HG02970 (cell line): ENCODE measurements around the gene WWTR1.

Experiments
- ATAC-seq: cut with Tn5 transposase; IDR thresholded peaks from one replicate; pipeline ENCODE4 v1.9.1; 2021; ENCODE audit warnings: mild to moderate bottlenecking, moderate library complexity, moderate number of reproducible peaks; ENCODE audit not compliant: unreplicated experiment, low FRiP score

WWTR1 gene

DNA sequence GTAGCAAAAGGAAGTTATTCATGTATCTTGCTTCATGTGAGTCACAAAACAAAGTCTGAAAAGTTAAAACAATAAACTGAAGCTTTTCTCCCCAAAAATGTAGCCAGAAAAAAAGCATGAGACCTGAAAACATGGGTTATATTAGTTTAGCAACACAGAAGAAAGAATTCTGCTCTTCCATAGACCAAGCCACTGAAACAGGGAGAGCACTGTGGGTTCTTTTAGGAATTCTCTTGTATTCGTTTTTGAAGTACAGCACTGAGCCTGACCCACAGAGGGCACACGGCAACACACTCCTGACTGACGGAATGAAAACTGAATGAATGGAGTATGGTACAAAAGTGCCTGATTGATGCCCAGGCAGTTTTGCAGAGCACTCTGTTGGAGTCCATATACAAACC lies 116.7 kb downstream of the WWTR1 start:
- ATAC-seq: no peak

DNA sequence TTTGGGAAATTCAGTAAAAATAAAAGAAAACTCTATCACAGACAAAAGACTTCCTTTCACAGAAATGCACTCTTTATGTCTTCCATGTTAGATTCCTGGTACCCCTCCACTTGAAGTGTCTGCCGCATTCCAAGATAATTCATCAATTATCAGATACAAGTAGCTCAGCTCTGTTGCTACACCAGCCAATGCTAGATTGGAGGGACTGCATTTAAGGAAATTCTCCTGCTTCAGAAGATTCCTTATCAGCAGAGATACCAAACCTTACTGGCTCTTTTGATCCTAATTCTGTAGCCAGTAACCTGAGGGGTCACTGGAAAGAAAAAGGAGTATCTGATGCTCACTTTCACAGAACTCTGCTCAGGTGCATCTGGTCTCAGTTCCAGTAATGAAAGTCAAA lies 119.5 kb downstream of the WWTR1 start:
- ATAC-seq: no peak

- no peak for ATAC-seq
Observed at GRCh38 chr3:149536429-149536828, 121.4 kb downstream of the WWTR1 start.

GRCh38 chr3:149535333-149535685 lies 122.5 kb downstream of the WWTR1 start:
- ATAC-seq: no peak

DNA sequence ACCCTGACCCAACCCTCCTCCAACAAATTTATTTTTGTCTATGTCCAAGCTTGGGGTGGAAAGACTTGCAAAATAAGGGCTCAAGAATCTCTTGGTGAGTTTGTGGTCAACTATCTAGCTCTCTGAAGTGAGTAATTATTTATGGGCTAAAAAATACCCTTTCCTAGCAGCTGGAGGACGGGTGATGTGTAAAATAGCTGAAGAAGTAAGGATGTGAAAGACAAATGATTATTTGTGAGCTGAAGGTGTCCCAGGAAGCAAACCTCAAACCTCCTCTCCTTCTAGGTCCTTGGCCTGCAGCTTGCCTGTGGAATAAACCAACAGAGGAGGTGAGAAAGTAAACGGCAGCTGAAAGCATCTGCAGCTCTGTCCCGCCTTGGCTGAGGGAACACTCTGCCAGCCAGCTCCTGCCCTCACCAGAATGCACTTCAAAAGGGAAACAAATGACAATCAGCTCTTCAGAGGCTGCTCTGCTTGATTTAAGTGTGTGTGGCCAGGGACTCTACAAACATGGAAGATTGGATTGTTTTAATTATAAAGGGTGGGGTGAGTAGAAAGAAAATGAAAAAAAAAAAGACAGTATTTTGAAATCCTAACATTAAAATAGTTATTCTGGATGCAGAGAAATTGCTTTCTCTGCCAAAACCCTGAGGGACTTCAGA lies 123.0 kb downstream of the WWTR1 start:
- ATAC-seq: no peak

DNA sequence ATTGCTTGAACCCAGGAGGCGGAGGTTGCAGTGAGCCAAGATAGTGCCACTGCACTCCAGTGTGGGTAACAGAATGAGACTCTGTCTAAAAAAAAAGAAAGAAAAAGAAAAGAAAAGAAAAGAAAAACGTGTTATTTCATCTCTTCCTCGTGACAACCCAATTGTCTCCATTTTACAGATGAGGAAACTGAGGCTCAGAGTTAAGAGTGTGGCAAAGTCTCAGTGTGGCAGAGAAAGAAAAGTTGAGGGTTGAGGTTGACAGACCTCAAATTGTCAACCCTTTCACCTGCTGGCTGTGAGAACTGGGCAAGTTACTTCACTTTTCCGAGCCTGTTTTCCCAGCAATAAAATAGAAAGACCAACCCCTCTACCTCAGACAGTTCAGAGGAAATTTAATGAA lies 123.7 kb downstream of the WWTR1 start:
- no peak for ATAC-seq

- ATAC-seq: no peak
Observed at GRCh38 chr3:149532489-149533180, 125.2 kb downstream of the WWTR1 start.

- ATAC-seq: no peak
Observed at GRCh38 chr3:149529099-149529498, 128.7 kb downstream of the WWTR1 start.

DNA sequence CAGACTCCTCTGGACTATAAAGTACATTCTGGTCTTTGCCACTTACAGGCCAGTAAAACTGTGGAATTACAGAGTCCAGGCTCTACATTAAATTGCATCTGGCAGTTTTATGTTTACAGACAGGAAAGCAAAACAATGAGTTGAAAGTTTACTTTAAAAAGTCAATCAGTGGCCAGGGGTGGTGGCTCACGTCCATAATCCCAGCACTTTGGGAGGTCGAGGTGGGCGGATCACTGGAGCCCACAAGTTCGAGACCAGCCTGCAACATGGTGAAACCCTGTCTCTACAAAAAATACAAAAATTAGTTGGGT lies 129.5 kb downstream of the WWTR1 start:
- no peak for ATAC-seq

GRCh38 chr3:149527531-149528339 lies 130.1 kb downstream of the WWTR1 start:
- ATAC-seq: no peak

- ATAC-seq: no peak
Observed at GRCh38 chr3:149523512-149524299, 134.1 kb downstream of the WWTR1 start.

GRCh38 chr3:149519912-149520311 lies 137.9 kb downstream of the WWTR1 start:
- no peak for ATAC-seq

DNA sequence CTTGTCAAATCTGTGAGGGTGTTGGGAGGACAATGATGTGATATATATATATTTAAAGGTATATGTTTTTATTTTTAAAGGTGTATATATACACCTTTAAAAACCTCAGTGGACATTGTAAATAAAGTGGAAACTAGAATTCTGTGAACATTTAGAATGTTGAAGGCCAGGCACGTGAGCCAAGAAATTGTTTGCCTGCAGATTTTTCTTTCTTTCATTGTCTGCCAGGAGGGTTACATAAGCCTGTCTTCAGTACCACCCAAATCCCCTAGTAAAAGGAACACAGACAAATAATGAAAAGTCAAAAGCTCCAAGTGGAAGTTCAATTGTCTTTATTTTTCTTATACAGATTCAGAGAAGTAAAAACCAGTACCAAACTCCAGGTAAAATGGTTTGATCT lies 140.9 kb downstream of the WWTR1 start:
- no peak for ATAC-seq

GRCh38 chr3:149515249-149515648 lies 142.6 kb downstream of the WWTR1 start:
- no peak for ATAC-seq

DNA sequence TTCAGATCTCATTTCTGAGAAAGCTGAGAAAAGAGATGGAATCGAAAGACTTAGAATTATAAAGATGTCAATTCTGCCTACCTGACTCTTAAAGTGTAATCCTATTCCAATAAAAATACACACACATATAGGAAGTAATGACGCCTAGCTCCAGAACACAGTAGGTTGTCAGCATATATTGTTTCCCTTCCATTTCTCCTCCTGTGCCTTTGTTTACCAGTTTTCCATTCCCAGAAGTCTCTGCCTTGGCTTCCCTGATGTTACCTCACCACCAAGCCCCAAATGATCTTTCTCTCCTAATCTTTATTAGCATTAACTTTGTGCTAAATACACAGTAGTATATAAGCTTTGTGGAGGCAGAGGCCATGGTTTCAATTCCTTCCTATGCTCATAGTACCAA lies 143.4 kb downstream of the WWTR1 start:
- ATAC-seq: no peak

- no peak for ATAC-seq
Observed at GRCh38 chr3:149512073-149512782, 145.6 kb downstream of the WWTR1 start.

DNA sequence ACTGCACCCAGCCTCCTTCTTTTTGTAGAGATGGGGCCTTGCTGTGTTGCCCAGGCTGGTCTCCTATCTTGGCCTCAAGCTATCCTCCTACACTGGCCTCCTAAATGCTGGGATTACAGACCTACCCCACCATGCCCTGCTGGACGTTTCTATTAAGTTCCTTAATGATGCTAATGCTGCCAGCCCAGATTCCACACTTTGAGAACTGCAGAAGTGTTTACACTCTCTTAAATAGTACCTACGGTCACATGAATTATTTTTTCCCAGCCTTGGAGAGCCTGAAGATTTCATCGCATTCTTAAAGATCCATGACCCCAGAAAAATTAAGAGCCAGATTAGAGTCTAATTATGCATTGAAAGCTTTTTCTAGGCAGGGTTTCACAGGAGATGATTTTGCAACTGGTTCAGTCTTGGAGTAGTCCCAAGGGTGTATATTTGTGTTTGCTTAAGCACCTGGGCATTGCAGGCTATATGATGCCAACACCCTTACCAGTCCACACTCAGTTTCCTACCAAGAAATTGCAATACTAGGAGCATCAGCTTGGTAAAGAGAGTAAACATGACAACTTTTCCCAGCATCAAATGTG lies 146.7 kb downstream of the WWTR1 start:
- ATAC-seq: no peak

DNA sequence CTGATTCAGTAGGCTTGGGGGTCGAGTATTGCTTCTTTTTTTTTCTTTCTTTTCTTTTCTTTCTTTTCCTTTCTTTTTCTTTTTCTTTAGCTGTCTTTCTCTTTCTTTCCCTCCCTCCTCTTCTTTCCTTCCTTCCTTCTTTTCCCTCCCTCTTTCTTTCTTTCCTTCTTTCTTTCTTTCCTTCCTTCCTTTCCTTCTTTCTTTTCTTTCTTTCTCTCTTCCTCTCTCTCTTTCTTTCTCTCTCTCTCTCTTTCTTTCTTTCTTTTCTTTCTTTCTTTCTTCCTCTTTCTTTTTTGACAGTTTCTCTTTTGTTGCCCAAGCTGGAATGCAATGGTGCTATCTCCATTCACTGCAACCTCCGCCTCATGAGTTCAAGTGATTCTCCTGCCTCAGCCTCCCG lies 147.3 kb downstream of the WWTR1 start:
- ATAC-seq: no peak

DNA sequence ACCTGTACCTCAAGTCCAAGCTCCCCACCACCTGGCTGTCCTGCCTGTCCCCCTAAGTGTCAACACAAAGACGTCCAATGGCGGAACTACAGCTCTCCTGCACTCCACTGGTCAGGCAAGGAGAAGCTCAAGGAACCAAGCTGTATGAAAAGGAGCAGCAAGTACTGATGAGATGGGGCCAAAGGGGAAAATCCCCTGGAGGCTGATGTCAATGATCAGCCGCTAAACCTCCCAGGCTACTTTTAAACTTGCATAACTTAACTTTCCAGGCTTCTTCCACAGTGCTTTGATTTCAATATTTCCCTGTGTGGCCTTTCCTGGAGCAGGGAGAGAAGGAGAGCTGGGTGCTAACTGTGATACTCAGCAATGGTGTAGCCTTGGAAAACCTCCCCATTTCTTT lies 148.3 kb downstream of the WWTR1 start:
- ATAC-seq: no peak
